ENCODE data around the gene IFT122.
"Not testable (repeated sequence)": the region's sequence is repeated elsewhere in the genome, so short reads cannot be mapped to it uniquely, and the experiment has no call there.

Gene IFT122

GRCh38 chr3:129481225-129481765 is 41.3 kb downstream of the IFT122 start:
- DNase-seq: not testable (repeated sequence)

- peak; percentile 3 for DNase-seq
Measured at GRCh38 chr3:129481766-129482332, 41.8 kb downstream of the IFT122 start.

- DNase-seq: no peak
Measured at GRCh38 chr3:129482721-129483120, 42.7 kb downstream of the IFT122 start.

GRCh38 chr3:129483870-129484269 is 43.8 kb downstream of the IFT122 start:
- DNase-seq: no peak

- not testable (repeated sequence) for DNase-seq
Measured at GRCh38 chr3:129485146-129485545, 45.1 kb downstream of the IFT122 start.

- peak; percentile 23 for DNase-seq
Measured at GRCh38 chr3:129485721-129486663, 46.0 kb downstream of the IFT122 start.

- no peak for DNase-seq
Measured at GRCh38 chr3:129486664-129487035, 46.6 kb downstream of the IFT122 start.

GRCh38 chr3:129487183-129487867 is 47.3 kb downstream of the IFT122 start:
- no peak for DNase-seq

- DNase-seq: not testable (repeated sequence)
Measured at GRCh38 chr3:129487868-129488335, 47.9 kb downstream of the IFT122 start.

GRCh38 chr3:129489258-129489657 is 49.2 kb downstream of the IFT122 start:
- not testable (repeated sequence) for DNase-seq

GRCh38 chr3:129490273-129490675 is 50.2 kb downstream of the IFT122 start:
- peak; percentile 46 for DNase-seq

GRCh38 chr3:129491077-129491476 is 51.1 kb downstream of the IFT122 start:
- not testable (repeated sequence) for DNase-seq

GRCh38 chr3:129491794-129492193 is 51.8 kb downstream of the IFT122 start:
- DNase-seq: no peak

- DNase-seq: no peak
Measured at GRCh38 chr3:129492691-129493090, 52.7 kb downstream of the IFT122 start.

GRCh38 chr3:129493206-129493605 is 53.2 kb downstream of the IFT122 start:
- DNase-seq: no peak

GRCh38 chr3:129494499-129494898 is 54.5 kb downstream of the IFT122 start:
- DNase-seq: not testable (repeated sequence)

GRCh38 chr3:129495006-129495639 is 55.1 kb downstream of the IFT122 start:
- not testable (repeated sequence) for DNase-seq

GRCh38 chr3:129497876-129498275 is 57.9 kb downstream of the IFT122 start:
- DNase-seq: peak; percentile 59

GRCh38 chr3:129498603-129499488 is 58.8 kb downstream of the IFT122 start:
- DNase-seq: not testable (repeated sequence)

GRCh38 chr3:129499604-129500333 is 59.7 kb downstream of the IFT122 start:
- not testable (repeated sequence) for DNase-seq

- no peak for DNase-seq
Measured at GRCh38 chr3:129500334-129500658, 60.3 kb downstream of the IFT122 start.

Data from DMS79 (cell line).